Measurements from ENCODE around the gene CD38.

CD38 gene

DNA sequence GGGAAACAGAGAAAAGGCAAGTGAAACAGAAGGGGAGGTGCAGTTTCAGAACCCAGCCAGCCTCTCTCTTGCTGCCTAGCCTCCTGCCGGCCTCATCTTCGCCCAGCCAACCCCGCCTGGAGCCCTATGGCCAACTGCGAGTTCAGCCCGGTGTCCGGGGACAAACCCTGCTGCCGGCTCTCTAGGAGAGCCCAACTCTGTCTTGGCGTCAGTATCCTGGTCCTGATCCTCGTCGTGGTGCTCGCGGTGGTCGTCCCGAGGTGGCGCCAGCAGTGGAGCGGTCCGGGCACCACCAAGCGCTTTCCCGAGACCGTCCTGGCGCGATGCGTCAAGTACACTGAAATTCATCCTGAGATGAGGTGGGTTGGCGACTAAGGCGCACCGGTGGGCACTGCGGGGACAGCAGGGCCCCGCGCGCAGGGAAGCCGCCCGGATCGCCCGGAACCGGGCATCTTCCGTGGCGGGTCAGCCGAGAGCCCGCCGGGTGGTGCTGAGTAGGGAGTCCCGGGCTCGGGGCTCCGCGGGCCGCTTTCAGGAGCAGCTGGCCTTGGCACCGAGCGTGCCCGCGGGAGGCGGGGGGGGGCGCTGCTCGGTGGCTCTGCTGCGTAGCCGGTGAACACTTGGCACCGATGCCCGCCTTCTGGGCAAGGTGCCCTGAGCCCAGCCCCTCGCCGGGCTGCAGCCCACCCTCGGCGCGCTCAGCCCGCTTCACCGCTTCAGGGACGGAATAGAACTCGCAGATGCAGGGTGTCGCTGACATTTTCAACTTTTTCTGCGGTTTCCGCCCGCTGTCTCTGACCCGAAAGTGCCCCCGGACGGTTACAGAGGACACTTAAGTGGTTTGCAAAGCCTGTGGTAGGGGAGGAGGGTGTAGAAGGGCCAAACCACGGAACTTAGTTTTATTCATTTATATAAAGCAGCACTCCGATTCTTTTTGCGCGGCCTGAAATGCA lies at the start of gene CD38:
TSS of gene CD38 (plus strand) at position 40 of the 953 bp plus-strand sequence. CDS start at position 127, 87 bp downstream.
- in situ Hi-C loops (cut with MboI; ENCODE audit: low sequenced_read_pairs): no loop called here

GRCh38 chr4:15729910-15730533 lies 48.1 kb upstream of the CD38 start:
- in situ Hi-C loops (cut with MboI; ENCODE audit: low sequenced_read_pairs): loop anchor here (25.0 kb wide), 1 partner anchor 493 kb away; no protein-coding TSS in a partner anchor

GRCh38 chr4:15733061-15733460 lies 45.1 kb upstream of the CD38 start:
- in situ Hi-C loops (cut with MboI; ENCODE audit: low sequenced_read_pairs): loop anchor here (25.0 kb wide), 1 partner anchor 496 kb away; no protein-coding TSS in a partner anchor

DNA sequence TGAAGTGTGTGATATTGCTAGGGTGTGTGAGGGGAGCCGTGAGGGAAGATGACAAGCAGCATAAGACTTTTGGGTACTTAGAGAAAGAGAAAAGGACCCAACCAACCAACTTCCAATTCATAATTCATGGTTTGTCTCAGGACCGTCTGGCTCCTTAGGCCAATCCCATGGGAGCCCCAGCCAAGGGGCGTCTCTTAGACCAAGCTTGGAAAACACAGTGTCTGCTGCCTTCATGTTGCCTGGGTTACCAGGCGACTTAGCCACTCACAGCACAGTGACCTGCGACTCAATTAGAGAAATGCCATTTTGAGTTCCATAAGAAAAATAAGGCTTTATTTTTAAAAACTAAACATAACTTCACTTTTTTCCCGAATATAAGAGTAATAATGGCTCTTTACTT lies 42.6 kb upstream of the CD38 start:
- in situ Hi-C loops (cut with MboI; ENCODE audit: low sequenced_read_pairs): loop anchor here (25.0 kb wide), 1 partner anchor 498 kb away; no protein-coding TSS in a partner anchor

GRCh38 chr4:15736514-15737050 lies 41.5 kb upstream of the CD38 start:
- in situ Hi-C loops (cut with MboI; ENCODE audit: low sequenced_read_pairs): loop anchor here (25.0 kb wide), 1 partner anchor 499 kb away; no protein-coding TSS in a partner anchor

- in situ Hi-C loops (cut with MboI; ENCODE audit: low sequenced_read_pairs): loop anchor here (25.0 kb wide), 1 partner anchor 500 kb away; no protein-coding TSS in a partner anchor
Observed at GRCh38 chr4:15737255-15737654, 40.9 kb upstream of the CD38 start.

DNA sequence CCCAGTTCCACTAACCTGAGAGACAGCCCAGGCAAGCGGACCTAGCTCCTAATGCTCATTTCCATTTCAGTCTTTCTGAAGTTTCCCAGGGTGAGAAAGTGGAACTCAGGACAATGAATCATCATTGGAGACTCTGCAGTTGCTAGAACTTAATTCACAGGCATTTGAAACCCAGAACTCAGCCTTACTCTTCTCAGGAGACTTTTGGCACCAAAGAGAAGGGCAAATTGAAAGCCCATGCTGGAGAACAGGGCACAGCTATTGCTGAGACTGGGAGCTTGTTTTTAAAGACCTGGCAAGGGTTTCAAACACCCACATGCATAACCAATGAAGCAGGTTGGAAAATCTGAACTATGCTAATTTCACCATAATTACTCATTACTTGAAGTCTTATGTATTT lies 39.3 kb upstream of the CD38 start:
- in situ Hi-C loops (cut with MboI; ENCODE audit: low sequenced_read_pairs): loop anchor here (25.0 kb wide), 1 partner anchor 502 kb away; no protein-coding TSS in a partner anchor

GRCh38 chr4:15740764-15741404 lies 37.2 kb upstream of the CD38 start:
- in situ Hi-C loops (cut with MboI; ENCODE audit: low sequenced_read_pairs): loop anchor here (25.0 kb wide), 1 partner anchor 504 kb away; no protein-coding TSS in a partner anchor

GRCh38 chr4:15742083-15742582 lies 36.0 kb upstream of the CD38 start:
- in situ Hi-C loops (cut with MboI; ENCODE audit: low sequenced_read_pairs): loop anchor here (25.0 kb wide), 1 partner anchor 505 kb away; no protein-coding TSS in a partner anchor

GRCh38 chr4:15742637-15743036 lies 35.5 kb upstream of the CD38 start:
- in situ Hi-C loops (cut with MboI; ENCODE audit: low sequenced_read_pairs): loop anchor here (25.0 kb wide), 1 partner anchor 505 kb away; no protein-coding TSS in a partner anchor

- in situ Hi-C loops (cut with MboI; ENCODE audit: low sequenced_read_pairs): loop anchor here (25.0 kb wide), 1 partner anchor 507 kb away; no protein-coding TSS in a partner anchor
Observed at GRCh38 chr4:15744016-15744545, 34.0 kb upstream of the CD38 start.

DNA sequence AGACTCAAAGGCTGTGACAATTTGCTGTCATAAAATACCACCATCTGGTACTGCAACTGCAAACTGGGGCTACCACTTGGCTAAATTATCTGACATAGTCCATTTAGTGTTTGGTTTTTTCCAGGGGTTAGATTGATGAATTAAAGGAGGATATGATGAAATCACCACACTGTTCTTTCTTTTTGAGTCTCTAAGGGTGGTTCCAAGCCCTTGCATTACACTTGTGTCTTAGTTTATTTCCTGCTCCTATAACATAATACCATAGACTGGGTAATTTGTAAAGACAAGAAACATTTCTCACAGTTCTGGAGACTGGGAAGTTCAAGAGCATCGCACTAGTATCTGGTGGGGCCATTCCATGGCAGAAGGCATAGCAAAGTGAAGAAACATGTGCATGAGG lies 32.0 kb upstream of the CD38 start:
- in situ Hi-C loops (cut with MboI; ENCODE audit: low sequenced_read_pairs): loop anchor here (25.0 kb wide), 1 partner anchor 509 kb away; no protein-coding TSS in a partner anchor

DNA sequence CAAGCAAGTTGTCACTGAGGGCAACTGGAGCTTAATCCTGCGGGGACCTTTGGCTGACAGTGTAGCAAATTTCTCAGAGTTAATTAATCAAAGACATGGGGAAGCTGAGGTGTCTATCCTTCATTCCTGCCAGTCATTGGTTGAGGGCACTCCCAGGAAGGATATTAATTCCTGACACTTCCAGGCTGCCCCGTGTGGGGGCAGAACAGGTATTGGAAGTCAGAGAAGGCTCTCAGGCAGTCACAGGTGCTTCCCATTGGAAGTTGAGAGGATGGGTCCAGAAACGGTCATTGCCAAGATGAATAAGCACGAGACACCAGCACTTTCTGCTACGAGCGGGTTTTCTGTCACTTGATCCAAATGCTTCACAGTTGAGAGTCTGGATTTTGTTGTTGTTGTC lies 29.1 kb upstream of the CD38 start:
- in situ Hi-C loops (cut with MboI; ENCODE audit: low sequenced_read_pairs): loop anchor here (25.0 kb wide), 1 partner anchor 512 kb away; no protein-coding TSS in a partner anchor

DNA sequence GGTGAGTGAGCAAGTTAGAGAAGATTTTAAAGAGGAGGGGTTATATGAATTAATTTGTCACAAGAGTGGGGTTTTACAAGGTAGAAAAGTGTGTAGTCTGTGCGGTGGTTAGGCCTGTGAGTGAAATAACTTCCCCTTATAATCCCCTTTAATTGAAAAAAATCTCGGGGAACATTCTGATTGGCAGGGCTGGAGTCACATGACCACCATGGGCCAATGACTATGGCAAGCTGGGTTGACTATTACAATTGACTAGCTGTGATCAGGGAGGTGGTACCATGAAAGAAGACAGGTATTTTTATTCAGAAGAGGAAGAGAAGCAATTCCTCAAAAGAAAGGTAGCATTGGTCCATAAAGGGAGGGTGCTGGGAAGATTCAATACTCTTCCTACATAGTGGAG lies 27.0 kb upstream of the CD38 start:
- in situ Hi-C loops (cut with MboI; ENCODE audit: low sequenced_read_pairs): no loop called here

- in situ Hi-C loops (cut with MboI; ENCODE audit: low sequenced_read_pairs): no loop called here
Observed at GRCh38 chr4:15753081-15753480, 25.0 kb upstream of the CD38 start.

DNA sequence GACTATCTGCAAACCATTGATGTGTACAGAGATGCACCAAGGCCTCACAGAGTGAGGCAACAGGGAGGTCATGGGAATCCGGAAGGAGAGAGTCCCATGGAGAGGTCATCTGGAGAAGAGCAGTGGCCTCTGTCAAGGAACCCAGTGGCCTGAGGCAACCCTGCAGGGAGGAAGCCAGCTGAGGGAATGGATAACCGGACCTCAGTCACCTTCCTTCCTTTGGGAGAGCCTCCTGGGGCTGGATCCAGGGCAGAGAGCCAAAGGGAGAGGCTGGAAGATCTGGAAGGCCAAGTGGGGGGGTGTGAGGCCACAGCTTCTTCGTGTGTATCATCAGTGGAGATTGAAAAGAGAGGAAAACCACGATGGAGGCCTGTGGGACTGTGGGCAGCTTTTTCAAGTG lies 24.3 kb upstream of the CD38 start:
- in situ Hi-C loops (cut with MboI; ENCODE audit: low sequenced_read_pairs): no loop called here

- in situ Hi-C loops (cut with MboI; ENCODE audit: low sequenced_read_pairs): no loop called here
Observed at GRCh38 chr4:15754323-15754722, 23.8 kb upstream of the CD38 start.

GRCh38 chr4:15755321-15756155 lies 22.6 kb upstream of the CD38 start:
- in situ Hi-C loops (cut with MboI; ENCODE audit: low sequenced_read_pairs): no loop called here

- in situ Hi-C loops (cut with MboI; ENCODE audit: low sequenced_read_pairs): no loop called here
Observed at GRCh38 chr4:15756361-15756861, 21.7 kb upstream of the CD38 start.

All from HL-60/S4 treated with retinoic acid at 250 ng/mL for 4 days and 3 days (cell line).